H9 (cell line): ENCODE measurements around the gene COG8. TPM values are rescaled to one million over a fixed set of nuclear protein-coding genes. Genes with fewer than 3 reads are reported as not detected.

Experiments used
- DNase-seq: peaks from one replicate; pipeline ENCODE4 v3.0.0-alpha.2; 2017
- H2AFZ ChIP-seq: one replicate; pipeline ENCODE4 v1.6.1; 2013; ENCODE audit warnings: mild to moderate bottlenecking, low read length, control low read depth, moderate library complexity
- H2AK5ac ChIP-seq: 2 replicates; pipeline ENCODE4 v1.6.1; 2013; ENCODE audit warnings: low read length, control low read depth, mixed read lengths; ENCODE audit not compliant: insufficient read length
- H2BK120ac ChIP-seq: one replicate; pipeline ENCODE4 v1.6.1; 2013; ENCODE audit warnings: low read depth, mild to moderate bottlenecking, low read length, control low read depth, inconsistent platforms; ENCODE audit not compliant: poor library complexity, severe bottlenecking
- H2BK12ac ChIP-seq: 2 replicates; pipeline ENCODE4 v1.6.1; 2013; ENCODE audit warnings: low read length, control low read depth, mixed read lengths, low read depth; ENCODE audit not compliant: insufficient read length
- H2BK15ac ChIP-seq: 2 replicates; pipeline ENCODE4 v1.6.1; 2013; ENCODE audit warnings: low read depth, low read length, control low read depth
- H2BK20ac ChIP-seq: one replicate; pipeline ENCODE4 v1.6.1; 2013; ENCODE audit warnings: low read depth, mild to moderate bottlenecking, low read length, control low read depth, inconsistent platforms; ENCODE audit not compliant: poor library complexity, severe bottlenecking
- H2BK5ac ChIP-seq: 2 replicates; pipeline ENCODE4 v1.6.1; 2013; ENCODE audit warnings: low read length, control low read depth, mixed read lengths; ENCODE audit not compliant: insufficient read length
- H3K14ac ChIP-seq: 2 replicates; pipeline ENCODE4 v1.6.1; 2013; ENCODE audit warnings: low read length, control low read depth; ENCODE audit not compliant: insufficient read depth
- H3K18ac ChIP-seq: 2 replicates; pipeline ENCODE4 v1.6.1; 2013; ENCODE audit warnings: low read depth, mild to moderate bottlenecking, mixed read lengths, low read length, control low read depth; ENCODE audit not compliant: insufficient read length
- H3K23ac ChIP-seq: 2 replicates; pipeline ENCODE4 v1.6.1; 2013; ENCODE audit warnings: low read length, control low read depth, mixed read lengths, low read depth; ENCODE audit not compliant: insufficient read length
- H3K23me2 ChIP-seq: 2 replicates; pipeline ENCODE4 v1.6.1; 2013; ENCODE audit warnings: low read depth, mild to moderate bottlenecking, mixed read lengths, low read length, control low read depth; ENCODE audit not compliant: insufficient read length, poor library complexity, severe bottlenecking
- H3K27ac ChIP-seq: 2 replicates; pipeline ENCODE4 v1.5.1; 2013; ENCODE audit warnings: low read length, control low read depth, mixed read lengths, low read depth; ENCODE audit not compliant: insufficient read length
- H3K27me3 ChIP-seq: 2 replicates; pipeline ENCODE4 v1.6.1; 2013; ENCODE audit warnings: low read length, control low read depth, inconsistent platforms; ENCODE audit not compliant: insufficient read depth
- H3K4ac ChIP-seq: 2 replicates; pipeline ENCODE4 v1.6.1; 2013; ENCODE audit warnings: low read depth, mild to moderate bottlenecking, control low read depth, inconsistent platforms, low read length, moderate library complexity
- H3K4me1 ChIP-seq: 2 replicates; pipeline ENCODE4 v1.6.1; 2013; ENCODE audit warnings: low read length, control low read depth, inconsistent platforms; ENCODE audit not compliant: insufficient read depth
- H3K4me2 ChIP-seq: 2 replicates; pipeline ENCODE4 v1.6.1; 2013; ENCODE audit warnings: low read length, control low read depth, mixed read lengths; ENCODE audit not compliant: insufficient read length, insufficient read depth
- H3K56ac ChIP-seq: 2 replicates; pipeline ENCODE4 v1.6.1; 2013; ENCODE audit warnings: low read depth, mild to moderate bottlenecking, mixed read lengths, low read length, control low read depth; ENCODE audit not compliant: insufficient read length
- H3K79me1 ChIP-seq: 2 replicates; pipeline ENCODE4 v1.6.1; 2013; ENCODE audit warnings: low read depth, mild to moderate bottlenecking, moderate library complexity, low read length, control low read depth, inconsistent platforms; ENCODE audit not compliant: insufficient read depth, poor library complexity, severe bottlenecking
- H3K79me2 ChIP-seq: 2 replicates; pipeline ENCODE4 v1.6.1; 2013; ENCODE audit warnings: low read length, control low read depth, inconsistent platforms; ENCODE audit not compliant: insufficient read depth
- H3K9ac ChIP-seq: 2 replicates; pipeline ENCODE4 v1.6.1; 2013; ENCODE audit warnings: low read length, control low read depth, mixed read lengths; ENCODE audit not compliant: insufficient read length; ENCODE audit errors: extremely low read depth
- H3K9me3 ChIP-seq: one replicate; pipeline ENCODE4 v1.6.1; 2013; ENCODE audit warnings: low read depth, low read length, inconsistent platforms; ENCODE audit not compliant: control insufficient read depth
- H3T11ph ChIP-seq: one replicate; pipeline ENCODE4 v1.6.1; 2013; ENCODE audit warnings: mild to moderate bottlenecking, low read length, control low read depth, inconsistent platforms
- H4K20me1 ChIP-seq: one replicate; pipeline ENCODE4 v1.6.1; 2013; ENCODE audit not compliant: control insufficient read depth, insufficient read length, insufficient read depth
- H4K5ac ChIP-seq: 2 replicates; pipeline ENCODE4 v1.6.1; 2013; ENCODE audit warnings: low read depth, mild to moderate bottlenecking, mixed read lengths, low read length, control low read depth; ENCODE audit not compliant: insufficient read length
- H4K8ac ChIP-seq: replicated peaks from 2 replicates; pipeline ENCODE4 v1.6.1; 2013; ENCODE audit warnings: low read length, control low read depth, mixed read lengths, low read depth; ENCODE audit not compliant: insufficient read length
- H4K91ac ChIP-seq: 2 replicates; pipeline ENCODE4 v1.6.1; 2013; ENCODE audit warnings: low read depth, mild to moderate bottlenecking, moderate library complexity, mixed read lengths, low read length, control low read depth; ENCODE audit not compliant: insufficient read length
- H3K27ac Mint-ChIP-seq, 3 experiments: 2 replicates in 2 of 3; 3 replicates in 1 of 3; pipeline ENCODE4 v1.8.0; 2020 to 2021; ENCODE audit warnings: mixed read lengths in 3 of 3, mild to moderate bottlenecking in 1 of 3, moderate library complexity in 1 of 3
- H3K27me3 Mint-ChIP-seq: 2 replicates; pipeline ENCODE4 v1.8.0; 2021; ENCODE audit warnings: low read depth, mild to moderate bottlenecking, moderate library complexity, mixed read lengths
- H3K36me3 Mint-ChIP-seq, 3 experiments: 2 replicates in 2 of 3; 3 replicates in 1 of 3; pipeline ENCODE4 v1.8.0; 2020 to 2021; ENCODE audit warnings: low read depth in 3 of 3, mixed read lengths in 3 of 3; ENCODE audit not compliant: insufficient read depth in 1 of 3
- H3K4me1 Mint-ChIP-seq, 2 experiments: 2 replicates each; pipeline ENCODE4 v1.8.0; 2020; ENCODE audit warnings: mixed read lengths in 2 of 2
- H3K4me3 Mint-ChIP-seq, 2 experiments: 2 replicates in 1 of 2; 3 replicates in 1 of 2; pipeline ENCODE4 v1.8.0; 2020 to 2021; ENCODE audit warnings: mild to moderate bottlenecking in 2 of 2, mixed read lengths in 2 of 2, moderate library complexity in 1 of 2
- H3K9me3 Mint-ChIP-seq, 2 experiments: 2 replicates in 1 of 2; 3 replicates in 1 of 2; pipeline ENCODE4 v1.8.0; 2020; ENCODE audit warnings: mild to moderate bottlenecking in 2 of 2, mixed read lengths in 2 of 2, moderate library complexity in 1 of 2
- CTCF ChIP-seq: fragments of 200-600 bp; sonication (generic); conservative IDR thresholded peaks from 3 replicates; pipeline ENCODE4 v1.8.0; 2021; ENCODE audit warnings: antibody characterized with exemption, mild to moderate bottlenecking
- WGBS: extraction: QIAGEN DNeasy Blood & Tissue Kit; methylation state at CpG from one replicate; pipeline ENCODE4 v1.1.7; 2013; ENCODE audit warnings: missing lambda C conversion rate, low lambda C conversion rate, mixed read lengths; ENCODE audit not compliant: insufficient read length; ENCODE audit errors: extremely low coverage; 5-methylcytosine and 5-hydroxymethylcytosine counted together
- total RNA-seq: library from RNA; stranded (reverse); gene quantifications from 2 replicates; pipeline ENCODE4 v1.2.1, GENCODE V29; 2021

The COG8 gene
- total RNA-seq, 1 experiment from 2014 or later: 52.3 TPM

- DNase-seq: no peak
- no peaks in the 10 kb centered on the region for H3K9me3 Mint-ChIP-seq
- Histone ChIP-seq H3K4me2 (no peak overlapping the region), H2BK12ac (no peak overlapping the region), H3K79me1 (no peaks in the 10 kb centered on the region), H3T11ph (no peak overlapping the region), H2AFZ (no peak overlapping the region), H3K79me2 (no peaks in the 10 kb centered on the region), H3K9me3 (no peaks in the 10 kb centered on the region), H2BK20ac (no peak overlapping the region), H3K9ac (no peak overlapping the region), H4K5ac (no peak overlapping the region), H4K91ac (no peak overlapping the region), H3K4ac (no peak overlapping the region), H3K23me2 (no peaks in the 10 kb centered on the region), H3K14ac (no peak overlapping the region), H2BK120ac (no peak overlapping the region), H3K27ac (no peak overlapping the region), H3K23ac (no peak overlapping the region), H2BK5ac (no peak overlapping the region), H3K56ac (no peak overlapping the region), H4K20me1 (no peaks in the 10 kb centered on the region), H2BK15ac (no peak overlapping the region), H3K4me1 (no peaks in the 10 kb centered on the region), H3K18ac (no peak overlapping the region), H2AK5ac (no peak overlapping the region), H4K8ac (no peak overlapping the region), H3K27me3 (no peaks in the 10 kb centered on the region)
- no peak for TF ChIP-seq CTCF
- H3K27me3 Mint-ChIP-seq: no peaks in the 10 kb centered on the region
- no peaks in the 10 kb centered on the region for H3K4me1 Mint-ChIP-seq
- H3K36me3 Mint-ChIP-seq: peaks cover 4 to 18% (median 8%) of the 10 kb centered on the region in 3 experiments
- no peak overlapping the region; a peak in 1 of 7 replicates for H3K27ac Mint-ChIP-seq
- WGBS: no CpG with 5 or more reads among the region's 6 CpGs
- H3K4me3 Mint-ChIP-seq: no peak overlapping the region
These were observed 8.9 kb upstream of the COG8 start for GRCh38 chr16:69348222-69348621.
